DMS153 treated with DMSO at 0.1 percent for 48 hours (cell line): ENCODE data around the gene MEGF9.
A peak's percentile ranks its signal among the peaks of the same experiment; 100 is the strongest.
"Not testable (repeated sequence)": the region's sequence is repeated elsewhere in the genome, so short reads cannot be mapped to it uniquely, and the experiment has no call there.

Experiments
- DNase-seq: peaks from one replicate; lab custom pipeline; 2025; ENCODE audit not compliant: unreplicated experiment; lab: John Stamatoyannopoulos, UW

Gene MEGF9

GRCh38 chr9:120714088-120714845, at the start of gene MEGF9:
Gene MEGF9 (minus strand): TSS chr9:120714470. CDS start chr9:120714358, 112 bp downstream.
- peak; percentile 91 for DNase-seq

- DNase-seq = no peak
Measured at GRCh38 chr9:120761006-120761405, 46.7 kb upstream of the MEGF9 start.

GRCh38 chr9:120759755-120760400, 45.6 kb upstream of the MEGF9 start:
- DNase-seq = no peak

GRCh38 chr9:120758544-120758943, 44.3 kb upstream of the MEGF9 start:
- no peak for DNase-seq

GRCh38 chr9:120757026-120757913, 43.0 kb upstream of the MEGF9 start:
- no peak for DNase-seq

- DNase-seq = no peak
Measured at GRCh38 chr9:120756531-120756930, 42.3 kb upstream of the MEGF9 start.

GRCh38 chr9:120755810-120756434, 41.7 kb upstream of the MEGF9 start:
- DNase-seq = peak; percentile 27

- DNase-seq = no peak
Measured at GRCh38 chr9:120755044-120755443, 40.8 kb upstream of the MEGF9 start.

- no peak for DNase-seq
Measured at GRCh38 chr9:120750421-120750820, 36.2 kb upstream of the MEGF9 start.

GRCh38 chr9:120746366-120746765, 32.1 kb upstream of the MEGF9 start:
- not testable (repeated sequence) for DNase-seq

GRCh38 chr9:120745278-120745677, 31.0 kb upstream of the MEGF9 start:
- DNase-seq = no peak

- DNase-seq = no peak
Measured at GRCh38 chr9:120742951-120743416, 28.7 kb upstream of the MEGF9 start.

- DNase-seq = no peak
Measured at GRCh38 chr9:120741701-120742100, 27.4 kb upstream of the MEGF9 start.

GRCh38 chr9:120741191-120741590, 26.9 kb upstream of the MEGF9 start:
- DNase-seq = no peak

GRCh38 chr9:120740132-120740531, 25.9 kb upstream of the MEGF9 start:
- DNase-seq = no peak

- no peak for DNase-seq
Measured at GRCh38 chr9:120737416-120738165, 23.3 kb upstream of the MEGF9 start.

GRCh38 chr9:120736881-120737280, 22.6 kb upstream of the MEGF9 start:
- DNase-seq = no peak

GRCh38 chr9:120735415-120736126, 21.3 kb upstream of the MEGF9 start:
- no peak for DNase-seq

GRCh38 chr9:120734607-120735410, 20.5 kb upstream of the MEGF9 start:
- no peak for DNase-seq
